Endodermal cell (in vitro differentiated cells): ENCODE measurements around the gene ABLIM2. TPM values are rescaled to one million over a fixed set of nuclear protein-coding genes. Genes with fewer than 3 reads are reported as not detected.

Source experiments
- DNase-seq: peaks from one replicate; pipeline ENCODE4 v3.0.0-alpha.2; 2017
- H3K27ac ChIP-seq: 2 replicates; pipeline ENCODE4 v1.5.1; 2013; ENCODE audit warnings: mild to moderate bottlenecking, low read depth, low read length, moderate library complexity
- H3K27me3 ChIP-seq: 2 replicates; pipeline ENCODE4 v1.6.1; 2013; ENCODE audit warnings: mild to moderate bottlenecking, low read length, moderate library complexity; ENCODE audit not compliant: insufficient read depth, control insufficient read depth, poor library complexity, severe bottlenecking
- H3K36me3 ChIP-seq: 2 replicates; pipeline ENCODE4 v1.7.0; 2013; ENCODE audit warnings: mild to moderate bottlenecking, low read length, moderate library complexity; ENCODE audit not compliant: control insufficient read depth, insufficient read depth
- H3K4me1 ChIP-seq: one replicate; pipeline ENCODE4 v1.7.0; 2013; ENCODE audit warnings: low read length; ENCODE audit not compliant: control insufficient read depth, insufficient read depth
- H3K4me3 ChIP-seq: 2 replicates; pipeline ENCODE4 v1.5.1; 2013; ENCODE audit warnings: mild to moderate bottlenecking, low read length, moderate library complexity
- H3K9ac ChIP-seq: 2 replicates; pipeline ENCODE4 v1.6.1; 2013; ENCODE audit warnings: mild to moderate bottlenecking, low read length, moderate library complexity; ENCODE audit not compliant: poor library complexity, severe bottlenecking; ENCODE audit errors: extremely low read depth
- H3K9me3 ChIP-seq: 2 replicates; pipeline ENCODE4 v1.6.1; 2013; ENCODE audit warnings: mild to moderate bottlenecking, low read length, moderate library complexity; ENCODE audit not compliant: control insufficient read depth
- H3K27ac Mint-ChIP-seq: 2 replicates; pipeline ENCODE4 v1.8.0; 2020; ENCODE audit warnings: mixed read lengths
- H3K27me3 Mint-ChIP-seq: 2 replicates; pipeline ENCODE4 v1.8.0; 2021; ENCODE audit warnings: mild to moderate bottlenecking, mixed read lengths; ENCODE audit not compliant: insufficient read depth
- H3K36me3 Mint-ChIP-seq: 2 replicates; pipeline ENCODE4 v1.8.0; 2020; ENCODE audit warnings: low read depth, mixed read lengths
- H3K4me1 Mint-ChIP-seq: 2 replicates; pipeline ENCODE4 v1.8.0; 2020; ENCODE audit warnings: mixed read lengths
- H3K4me3 Mint-ChIP-seq: 2 replicates; pipeline ENCODE4 v1.8.0; 2020; ENCODE audit warnings: mild to moderate bottlenecking, moderate library complexity, mixed read lengths
- H3K9me3 Mint-ChIP-seq: 2 replicates; pipeline ENCODE4 v1.8.0; 2020; ENCODE audit warnings: mild to moderate bottlenecking, mixed read lengths
- CTCF ChIP-seq: fragments of 200-600 bp; sonication (generic); conservative IDR thresholded peaks from 2 replicates; pipeline ENCODE4 v1.5.0; 2021; ENCODE audit warnings: antibody characterized with exemption, mild to moderate bottlenecking
- WGBS, 2 experiments: methylation state at CpG; one replicate each; pipeline versions ENCODE4 v1.1.5 to v1.1.7; 2013; ENCODE audit warnings: missing lambda C conversion rate in 2 of 2, mixed read lengths in 1 of 2; ENCODE audit not compliant: insufficient coverage in 1 of 2, insufficient read length in 1 of 2; 5-methylcytosine and 5-hydroxymethylcytosine counted together
- total RNA-seq, 2 donors: library from RNA; stranded (reverse); fragmentation: NEBNext Ultra II Directional in 1 of 2; extraction: Animal tissue kit (Norgen Biotek cat#: 25700) in 1 of 2; gene quantifications; 2 replicates in 1 of 2; 3 replicates in 1 of 2; pipeline ENCODE4 v1.2.1, GENCODE V29; 2021

ABLIM2 gene
- total RNA-seq, 2 donors from 2014 or later, result 0.35 to 1.6 TPM

- H3K27me3 ChIP-seq, result no peaks in the 10 kb centered on the region
- peaks cover 6% of the 10 kb centered on the region for H3K4me1 Mint-ChIP-seq
- no peak for TF ChIP-seq CTCF
- H3K36me3 ChIP-seq, result no peaks in the 10 kb centered on the region
- 83 to 85% methylated on average over 12 of the region's 12 CpGs for WGBS, 2 experiments
- H3K27ac Mint-ChIP-seq, result no peak overlapping the region
- no peak for DNase-seq
- H3K4me1 ChIP-seq, result peaks cover 4% of the 10 kb centered on the region
- H3K27ac ChIP-seq, result no peak overlapping the region
- H3K27me3 Mint-ChIP-seq, result no peaks in the 10 kb centered on the region
- no peaks in the 10 kb centered on the region for H3K9me3 Mint-ChIP-seq
- no peak overlapping the region for H3K4me3 Mint-ChIP-seq
- H3K4me3 ChIP-seq, result no peak overlapping the region
- H3K9me3 ChIP-seq, result no peaks in the 10 kb centered on the region
- no peaks in the 10 kb centered on the region for H3K36me3 Mint-ChIP-seq
- H3K9ac ChIP-seq, result no peak overlapping the region
These were observed 150.2 kb downstream of the ABLIM2 start for GRCh38 chr4:8008391-8008790.

GRCh38 chr4:8007581-8007980 is 151.0 kb downstream of the ABLIM2 start:
- H3K36me3 ChIP-seq, result no peaks in the 10 kb centered on the region
- Mint-ChIP-seq H3K36me3 (no peaks in the 10 kb centered on the region), H3K27me3 (no peaks in the 10 kb centered on the region), H3K4me1 (peaks cover 6% of the 10 kb centered on the region), H3K27ac (no peak overlapping the region), H3K4me3 (no peak overlapping the region), H3K9me3 (no peaks in the 10 kb centered on the region)
- peaks cover 4% of the 10 kb centered on the region for H3K4me1 ChIP-seq
- TF ChIP-seq CTCF, result no peak
- no peak overlapping the region for H3K9ac ChIP-seq
- no peak for DNase-seq
- H3K27me3 ChIP-seq, result no peaks in the 10 kb centered on the region
- no peak overlapping the region for H3K4me3 ChIP-seq
- H3K27ac ChIP-seq, result no peak overlapping the region
- 90 to 96% methylated on average over 9 to 11 of the region's 11 CpGs for WGBS, 2 experiments
- H3K9me3 ChIP-seq, result no peaks in the 10 kb centered on the region

- no peak for TF ChIP-seq CTCF
- H3K27me3 ChIP-seq, result no peaks in the 10 kb centered on the region
- H3K27ac ChIP-seq, result no peak overlapping the region
- Mint-ChIP-seq H3K27ac (no peak overlapping the region), H3K4me3 (no peak overlapping the region), H3K4me1 (peaks cover 6% of the 10 kb centered on the region), H3K36me3 (no peaks in the 10 kb centered on the region), H3K27me3 (no peaks in the 10 kb centered on the region), H3K9me3 (no peaks in the 10 kb centered on the region)
- H3K9ac ChIP-seq, result no peak overlapping the region
- H3K4me3 ChIP-seq, result no peak overlapping the region
- no peaks in the 10 kb centered on the region for H3K9me3 ChIP-seq
- DNase-seq, result no peak
- H3K36me3 ChIP-seq, result no peaks in the 10 kb centered on the region
- peaks cover 4% of the 10 kb centered on the region for H3K4me1 ChIP-seq
- WGBS, 2 experiments, result 80 to 92% methylated on average over 4 to 12 of the region's 12 CpGs
These were observed 152.1 kb downstream of the ABLIM2 start for GRCh38 chr4:8006471-8006870.
